Measurements from ENCODE around the gene SPOUT1. TPM values are rescaled to one million over a fixed set of nuclear protein-coding genes. Genes with fewer than 3 reads are reported as not detected.

Gene SPOUT1
- polyA plus RNA-seq, 1 donor (not counting 4 experiments of a cell fraction or from before 2014, with no cell fraction given), result 22.0 TPM

GRCh38 chr9:128820665-128821583 is 8.7 kb downstream of the SPOUT1 start:
- FAIRE-seq, result no peak
- no peaks in the 10 kb centered on the region for H3K9me1 ChIP-seq (ENCODE audit: control insufficient read depth, extremely low read depth, insufficient read depth, low read length)

GRCh38 chr9:128819716-128820664 is 9.6 kb downstream of the SPOUT1 start:
- DNase-seq (ENCODE audit: low read depth, low spot score) (no peak), FAIRE-seq (peak; percentile 79)

More at GRCh38 chr9:128820665-128821583, 8.7 kb downstream of the SPOUT1 start:
- dilution Hi-C loops (cut with MboI; ENCODE audit: extremely low pct_ligation_motif_present, low sequenced_read_pairs), result no loop called here
- Histone ChIP-seq H3K27ac (ENCODE audit: control insufficient read depth, insufficient read depth, low read length) (no peak overlapping the region), H3K36me3 (ENCODE audit: control insufficient read depth in 2 of 2, extremely low read depth in 1 of 2, insufficient read depth in 2 of 2, low read length in 2 of 2) (peaks cover 24 to 40% of the 10 kb centered on the region in 2 experiments), H3K4me2 (ENCODE audit: control insufficient read depth, extremely low read depth, insufficient read depth, low read depth, low read length) (no peak overlapping the region), H2AFZ (ENCODE audit: control insufficient read depth, low read length) (no peak overlapping the region), H3K4me1 (ENCODE audit: control insufficient read depth, extremely low read depth, insufficient read depth, low read length) (peaks cover 11% of the 10 kb centered on the region), H3K9me3 (ENCODE audit: control insufficient read depth, low read depth, low read length) (no peaks in the 10 kb centered on the region), H3K4me3 (ENCODE audit: control insufficient read depth in 2 of 3, extremely low read depth in 1 of 3, insufficient read depth in 2 of 3, low read depth in 1 of 3, low read length in 3 of 3) (no peak overlapping the region), H3K9ac (ENCODE audit: control insufficient read depth, extremely low read depth, insufficient read depth, low read length) (no peak overlapping the region), H4K20me1 (ENCODE audit: control insufficient read depth, extremely low read depth, insufficient read depth, low read length) (peaks cover 7% of the 10 kb centered on the region), H3K27me3 (ENCODE audit: control insufficient read depth, extremely low read depth, insufficient read depth, low read length) (no peaks in the 10 kb centered on the region), H3K79me2 (ENCODE audit: control insufficient read depth, insufficient read depth, low read length) (no peaks in the 10 kb centered on the region)
- TF ChIP-seq CTCF (optimal IDR thresholded peaks at IDR 0.05 in 1 of 3, IDR thresholded peaks at IDR 0.05 in 1 of 3, conservative IDR thresholded peaks at IDR 0.05 in 1 of 3; ENCODE audit: extremely low read depth in 1 of 3, insufficient read depth in 2 of 3, low read length in 3 of 3) (no peak), EZH2 (IDR thresholded peaks at IDR 0.05; ENCODE audit: low read length) (no peak)
- DNase-seq (ENCODE audit: low read depth, low spot score), result no peak

More at GRCh38 chr9:128819716-128820664, 9.6 kb downstream of the SPOUT1 start:
- Histone ChIP-seq H3K4me3 (ENCODE audit: control insufficient read depth in 2 of 3, extremely low read depth in 1 of 3, insufficient read depth in 2 of 3, low read depth in 1 of 3, low read length in 3 of 3) (peak overlapping the region; percentile 58 to 70 (median 68)), H3K27me3 (ENCODE audit: control insufficient read depth, extremely low read depth, insufficient read depth, low read length) (no peaks in the 10 kb centered on the region), H3K9me3 (ENCODE audit: control insufficient read depth, low read depth, low read length) (no peaks in the 10 kb centered on the region), H3K79me2 (ENCODE audit: control insufficient read depth, insufficient read depth, low read length) (no peaks in the 10 kb centered on the region), H3K4me1 (ENCODE audit: control insufficient read depth, extremely low read depth, insufficient read depth, low read length) (peaks cover 11% of the 10 kb centered on the region), H3K9me1 (ENCODE audit: control insufficient read depth, extremely low read depth, insufficient read depth, low read length) (no peaks in the 10 kb centered on the region), H3K27ac (ENCODE audit: control insufficient read depth, insufficient read depth, low read length) (no peak overlapping the region), H3K9ac (ENCODE audit: control insufficient read depth, extremely low read depth, insufficient read depth, low read length) (no peak overlapping the region), H3K4me2 (ENCODE audit: control insufficient read depth, extremely low read depth, insufficient read depth, low read depth, low read length) (peak overlapping the region; percentile 96), H4K20me1 (ENCODE audit: control insufficient read depth, extremely low read depth, insufficient read depth, low read length) (peaks cover 7% of the 10 kb centered on the region), H3K36me3 (ENCODE audit: control insufficient read depth in 2 of 2, extremely low read depth in 1 of 2, insufficient read depth in 2 of 2, low read length in 2 of 2) (peaks cover 20 to 36% of the 10 kb centered on the region in 2 experiments), H2AFZ (ENCODE audit: control insufficient read depth, low read length) (no peak overlapping the region)
- TF ChIP-seq CTCF (optimal IDR thresholded peaks at IDR 0.05 in 1 of 3, IDR thresholded peaks at IDR 0.05 in 1 of 3, conservative IDR thresholded peaks at IDR 0.05 in 1 of 3; ENCODE audit: extremely low read depth in 1 of 3, insufficient read depth in 2 of 3, low read length in 3 of 3), result no peak
- TF ChIP-seq EZH2 (IDR thresholded peaks at IDR 0.05; ENCODE audit: low read length), result no peak
- dilution Hi-C loops (cut with MboI; ENCODE audit: extremely low pct_ligation_motif_present, low sequenced_read_pairs), result no loop called here

All from keratinocyte (primary cell).